Raji (cell line): Measurements from ENCODE around the gene DUSP10.

Experiments used
- POLR2A ChIP-seq: IDR thresholded peaks from 2 replicates; pipeline ENCODE4 v1.6.1; 2011; ENCODE audit warnings: low read depth, low read length, control low read depth; ENCODE audit not compliant: insufficient read depth

Gene DUSP10

DNA sequence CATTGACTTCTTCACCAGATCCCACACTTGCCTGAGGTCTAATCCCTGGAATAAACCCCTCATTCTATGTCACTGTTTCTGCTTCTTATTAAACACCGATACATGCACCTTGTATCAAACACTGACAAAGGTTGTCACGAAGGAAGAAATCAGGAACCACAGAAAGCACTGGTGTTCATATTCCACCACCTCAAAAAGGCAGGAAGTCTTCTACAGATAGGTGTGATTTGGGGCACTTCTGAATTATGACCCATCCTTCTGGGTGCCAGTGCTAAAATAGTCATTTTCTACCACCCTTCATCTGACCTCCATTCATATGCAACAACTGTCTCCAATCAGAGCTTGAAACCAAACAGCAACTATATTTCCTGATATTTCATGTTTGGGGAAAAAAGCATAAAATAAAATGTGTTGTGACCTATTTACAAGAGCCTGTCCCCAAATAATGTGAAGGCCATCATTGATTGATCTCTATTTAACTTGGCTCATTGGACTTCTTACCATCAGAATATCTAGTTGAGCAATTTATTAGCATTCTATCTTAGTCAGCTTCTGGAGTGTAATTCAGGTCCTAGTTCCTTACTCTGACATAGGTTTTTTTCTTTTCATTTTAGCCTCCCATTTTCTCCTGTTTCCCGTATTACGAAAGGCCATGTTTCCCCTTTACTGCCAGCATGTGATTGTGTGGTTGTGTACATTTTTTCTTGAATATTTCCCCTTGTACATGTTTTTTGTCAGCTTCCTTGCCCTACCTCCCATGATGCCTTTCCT is 43.1 kb downstream of the DUSP10 start:
- TF ChIP-seq POLR2A: no peak

DNA sequence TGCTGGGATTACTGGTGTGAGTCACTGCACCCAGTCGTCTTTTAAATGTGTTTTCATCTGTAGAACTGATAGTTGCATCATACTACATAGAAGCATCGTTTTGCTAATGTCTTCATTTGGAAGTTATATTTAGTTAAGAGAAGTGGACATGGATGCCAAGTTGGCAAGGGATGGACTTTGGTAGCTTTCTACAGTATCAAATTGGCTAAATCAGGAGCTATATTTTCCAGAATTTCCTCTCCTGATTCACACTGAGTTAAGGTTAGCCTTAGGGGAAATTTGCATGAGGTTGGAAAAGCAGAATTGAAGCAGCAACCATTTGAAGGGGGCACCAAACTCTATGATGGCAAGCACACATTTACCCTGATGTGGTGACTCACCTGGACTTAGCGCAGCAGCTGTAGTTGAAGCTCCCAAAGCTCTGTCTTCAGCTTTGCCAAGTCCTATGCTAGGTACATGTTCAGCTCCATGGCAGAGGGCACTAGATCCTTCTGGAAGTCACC is 43.9 kb downstream of the DUSP10 start:
- no peak for TF ChIP-seq POLR2A

DNA sequence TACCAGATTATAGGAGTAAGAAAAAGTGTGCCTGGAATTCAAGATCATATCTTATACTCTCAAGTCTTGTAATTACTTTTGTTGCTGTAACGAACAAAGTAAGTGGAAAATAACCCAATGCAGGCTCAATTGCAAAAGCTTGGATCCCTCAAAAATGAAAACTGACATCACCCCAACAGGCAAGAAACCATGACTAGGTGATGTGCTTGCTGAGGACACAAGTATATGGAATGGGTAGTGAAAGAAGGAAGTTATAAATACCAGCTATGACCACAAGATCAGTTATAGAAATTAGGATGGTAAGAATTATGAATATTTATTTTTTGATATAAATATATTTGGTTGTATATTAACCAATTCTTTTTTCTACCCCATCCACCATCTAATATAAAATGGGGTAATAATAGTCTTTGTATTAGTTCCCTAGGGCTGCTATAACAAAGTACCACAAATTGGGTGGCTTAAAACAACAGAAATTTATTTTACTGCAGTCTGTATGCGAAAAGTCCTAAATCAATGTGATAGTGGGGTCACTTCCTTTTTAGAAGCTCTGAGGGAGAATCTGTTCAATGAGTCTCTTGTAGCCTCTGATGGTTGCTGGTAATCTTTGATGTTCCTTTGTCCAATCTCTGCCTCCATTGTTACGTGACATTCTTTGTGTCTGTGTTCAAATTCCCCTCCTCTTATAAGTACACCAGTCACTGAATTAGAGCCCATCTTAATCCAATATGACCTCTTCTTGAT is 45.0 kb downstream of the DUSP10 start:
- TF ChIP-seq POLR2A: no peak

DNA sequence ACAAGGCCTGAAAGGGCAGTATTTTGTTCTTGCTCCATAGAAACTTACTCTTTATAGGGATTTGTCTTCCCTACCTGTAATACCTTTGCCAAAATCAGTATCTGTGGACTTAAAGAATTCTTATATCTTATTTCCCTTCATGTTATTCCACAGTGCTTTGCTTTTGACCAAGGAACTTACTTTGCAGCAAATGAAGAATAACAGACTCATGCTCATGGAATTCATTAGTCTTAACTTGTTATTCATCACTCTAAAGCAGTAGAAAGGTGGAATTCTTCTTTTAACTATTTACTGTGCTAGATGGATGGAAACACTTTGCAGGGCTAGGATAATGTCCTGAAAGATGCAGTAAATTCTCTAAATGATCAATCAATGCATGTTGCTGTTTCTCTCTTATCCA is 45.9 kb downstream of the DUSP10 start:
- no peak for TF ChIP-seq POLR2A

DNA sequence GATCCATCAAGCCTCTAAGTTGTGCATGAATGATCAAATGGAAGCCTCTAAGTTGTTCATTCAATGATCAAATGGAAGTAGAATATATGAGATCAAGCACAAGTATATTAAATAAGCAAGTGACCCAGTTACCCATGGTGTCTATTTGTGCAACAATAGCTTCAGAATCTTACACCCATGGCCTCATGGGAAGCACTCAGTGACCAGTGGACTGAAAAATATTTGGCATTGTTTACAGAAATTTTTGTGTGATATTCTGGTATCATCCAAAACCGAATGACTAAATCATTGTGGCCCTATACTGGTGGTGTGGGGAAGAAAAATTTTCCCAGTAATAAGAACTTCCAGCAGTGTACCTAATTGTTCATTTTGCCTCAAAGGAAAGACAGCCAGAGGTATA is 46.6 kb downstream of the DUSP10 start:
- TF ChIP-seq POLR2A: no peak

GRCh38 chr1:221694109-221694508 is 47.8 kb downstream of the DUSP10 start:
- TF ChIP-seq POLR2A: no peak

GRCh38 chr1:221693087-221693486 is 48.8 kb downstream of the DUSP10 start:
- TF ChIP-seq POLR2A: no peak

GRCh38 chr1:221692643-221693042 is 49.2 kb downstream of the DUSP10 start:
- TF ChIP-seq POLR2A: no peak

DNA sequence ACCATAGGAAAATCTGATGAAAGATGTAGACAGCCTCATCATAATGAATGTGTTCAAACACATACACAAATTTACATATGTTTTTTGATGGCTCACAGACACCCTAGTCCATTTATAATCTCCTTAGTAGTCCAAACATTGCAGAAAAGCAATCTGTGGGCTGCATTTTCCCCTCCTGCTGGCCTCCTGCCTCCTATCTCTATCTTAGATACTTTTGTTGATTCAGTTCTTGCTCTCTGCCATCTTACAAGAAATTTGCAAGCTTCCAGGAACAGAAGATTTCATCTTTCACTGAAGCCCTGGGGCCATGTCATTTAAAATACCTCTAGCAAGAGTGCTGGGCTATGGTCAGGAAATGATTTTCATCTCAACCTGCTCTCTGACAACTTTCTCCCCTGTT is 50.6 kb downstream of the DUSP10 start:
- TF ChIP-seq POLR2A: no peak

GRCh38 chr1:221690858-221691257 is 51.0 kb downstream of the DUSP10 start:
- no peak for TF ChIP-seq POLR2A

DNA sequence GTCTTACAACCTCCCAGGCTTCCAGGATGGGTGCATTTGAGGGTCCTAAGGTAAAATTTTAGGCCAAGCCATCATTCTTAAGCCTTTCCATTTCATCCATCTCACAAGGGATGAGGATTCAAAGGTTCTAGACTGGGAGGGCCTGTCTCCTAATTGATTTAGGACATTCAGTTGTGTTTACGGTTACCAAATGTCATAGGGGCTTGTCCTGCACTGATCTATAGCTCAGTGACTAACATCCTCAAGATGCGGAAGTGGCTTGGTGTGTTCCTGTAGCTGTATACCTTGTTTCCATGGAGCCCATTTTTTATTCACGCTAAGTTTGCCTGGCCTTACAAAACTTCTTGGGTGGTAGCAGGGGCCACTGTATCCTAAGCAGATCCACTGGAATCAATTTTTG is 52.8 kb downstream of the DUSP10 start:
- no peak for TF ChIP-seq POLR2A

DNA sequence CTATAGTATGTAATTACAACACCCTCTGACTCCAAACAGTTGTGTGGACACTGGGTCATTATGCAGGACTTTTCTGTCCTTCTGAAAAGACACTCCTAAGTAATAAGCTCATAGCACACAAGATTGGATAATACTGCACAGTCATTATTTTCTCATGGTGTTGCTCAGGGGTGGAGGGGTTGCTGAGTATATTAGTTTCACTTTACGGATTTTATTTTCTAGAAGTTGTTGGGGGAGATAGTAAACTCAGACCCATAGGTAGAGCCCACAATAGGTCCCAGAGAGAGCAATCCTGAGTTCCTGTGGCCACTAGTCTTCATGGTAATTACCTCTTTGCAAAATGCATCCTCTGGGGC is 53.4 kb downstream of the DUSP10 start:
- no peak for TF ChIP-seq POLR2A

- no peak for TF ChIP-seq POLR2A
These were observed 53.9 kb downstream of the DUSP10 start for GRCh38 chr1:221687836-221688487.

DNA sequence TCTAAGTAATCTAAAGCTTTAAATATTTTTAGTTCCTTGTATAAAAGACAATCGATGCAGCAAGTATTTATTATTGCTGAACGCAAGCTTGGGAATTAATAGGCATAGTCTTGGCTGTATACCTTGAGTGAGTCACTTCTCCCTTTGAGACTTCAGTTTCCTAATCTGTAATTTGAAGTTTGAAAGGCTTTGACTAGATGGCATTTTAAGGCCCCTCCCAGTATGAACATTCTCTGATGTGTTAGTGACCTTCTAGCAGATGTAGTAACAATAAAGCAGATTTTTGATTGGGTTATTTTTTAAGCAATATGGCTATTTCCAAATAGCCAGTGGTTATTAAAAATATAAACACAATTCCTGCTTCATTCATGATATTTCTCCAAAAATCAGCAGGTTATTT is 58.2 kb downstream of the DUSP10 start:
- no peak for TF ChIP-seq POLR2A

DNA sequence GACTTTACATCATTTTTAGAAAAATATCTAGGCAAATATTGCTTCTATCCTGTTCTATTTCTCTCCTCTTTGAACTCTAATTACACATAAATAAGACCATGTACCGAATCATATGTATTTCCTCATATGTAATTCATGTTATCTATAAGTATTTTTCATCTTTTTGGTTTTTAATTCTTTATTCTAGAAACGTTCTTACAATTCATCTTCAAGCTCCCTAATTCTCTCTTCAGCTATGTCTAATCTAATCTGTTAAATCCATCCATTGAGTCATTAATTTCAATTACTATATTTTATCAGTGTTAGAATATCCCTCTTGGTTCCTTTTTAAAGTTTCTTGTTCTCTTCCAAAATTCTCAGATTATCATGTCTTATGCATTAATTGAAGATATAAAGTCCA is 61.8 kb downstream of the DUSP10 start:
- no peak for TF ChIP-seq POLR2A

GRCh38 chr1:221678014-221678413 is 63.9 kb downstream of the DUSP10 start:
- TF ChIP-seq POLR2A: no peak
